ENCODE data around the gene ANKS3.
A peak's percentile ranks its signal among the peaks of the same experiment; 100 is the strongest.

The ANKS3 gene

DNA sequence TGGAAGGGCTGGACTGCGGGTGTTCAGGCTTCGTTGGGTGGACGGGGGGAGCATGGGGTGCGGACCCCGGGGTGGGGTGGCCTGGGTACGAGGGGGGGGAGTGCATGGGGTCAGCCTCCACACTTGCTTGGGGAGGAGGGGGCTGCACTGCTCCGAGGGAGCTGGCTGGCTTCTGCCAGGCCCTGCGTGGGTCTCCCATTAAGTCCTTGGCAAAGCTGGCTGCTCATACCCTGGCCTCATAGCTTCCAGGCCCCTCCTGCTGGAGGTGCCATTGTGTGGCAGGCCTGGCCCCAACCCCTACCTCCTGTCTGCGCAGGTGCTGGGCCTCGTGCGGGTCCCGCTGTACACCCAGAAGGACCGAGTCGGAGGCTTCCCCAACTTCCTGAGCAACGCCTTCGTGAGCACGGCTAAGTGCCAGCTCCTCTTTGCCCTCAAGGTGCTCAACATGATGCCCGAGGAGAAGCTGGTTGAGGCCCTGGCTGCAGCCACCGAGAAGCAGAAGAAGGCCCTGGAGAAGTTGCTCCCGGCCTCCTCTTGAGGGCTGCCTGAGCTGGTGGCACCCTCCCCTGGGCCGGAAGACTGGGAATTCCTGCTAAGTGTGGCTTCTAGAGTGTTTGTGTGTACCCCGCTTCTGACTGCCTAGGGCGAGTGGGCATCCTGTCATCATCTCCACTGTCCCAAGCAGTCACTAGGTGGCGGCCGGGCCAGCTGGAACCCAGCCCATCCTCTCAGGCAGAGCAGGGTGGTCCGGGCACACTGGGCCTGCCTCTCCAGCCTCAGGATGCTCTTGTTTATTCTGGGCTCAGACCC is 39.2 kb downstream of the ANKS3 start:
- DNase-seq, result no peak

DNA sequence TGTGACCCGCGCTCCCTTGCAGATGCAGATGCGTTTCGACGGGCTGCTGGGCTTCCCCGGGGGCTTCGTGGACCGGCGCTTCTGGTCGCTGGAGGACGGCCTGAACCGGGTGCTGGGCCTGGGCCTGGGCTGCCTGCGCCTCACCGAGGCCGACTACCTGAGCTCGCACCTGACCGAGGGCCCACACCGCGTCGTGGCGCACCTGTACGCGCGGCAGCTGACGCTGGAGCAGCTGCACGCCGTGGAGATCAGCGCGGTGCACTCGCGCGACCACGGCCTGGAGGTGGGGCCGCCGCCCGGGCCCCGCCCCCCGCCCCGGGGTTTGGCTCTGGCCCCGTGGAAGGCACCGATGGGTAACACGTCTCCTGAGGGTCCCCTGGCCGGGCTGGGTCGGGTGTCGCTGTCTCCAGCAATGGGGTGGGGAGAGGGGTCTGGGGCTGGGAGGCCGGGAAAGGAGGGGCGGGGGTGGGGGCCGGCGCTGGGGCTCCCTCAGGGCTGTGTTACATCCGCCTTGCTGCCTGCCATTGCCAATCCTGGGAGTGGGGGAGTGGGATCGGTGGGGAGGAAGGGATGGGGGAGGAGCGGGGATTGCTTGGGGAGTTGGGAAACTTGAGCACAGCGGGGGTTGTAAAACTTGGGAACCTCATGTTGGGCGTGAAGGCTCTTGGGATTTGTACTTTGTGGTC is 40.0 kb downstream of the ANKS3 start:
- no peak for DNase-seq

DNA sequence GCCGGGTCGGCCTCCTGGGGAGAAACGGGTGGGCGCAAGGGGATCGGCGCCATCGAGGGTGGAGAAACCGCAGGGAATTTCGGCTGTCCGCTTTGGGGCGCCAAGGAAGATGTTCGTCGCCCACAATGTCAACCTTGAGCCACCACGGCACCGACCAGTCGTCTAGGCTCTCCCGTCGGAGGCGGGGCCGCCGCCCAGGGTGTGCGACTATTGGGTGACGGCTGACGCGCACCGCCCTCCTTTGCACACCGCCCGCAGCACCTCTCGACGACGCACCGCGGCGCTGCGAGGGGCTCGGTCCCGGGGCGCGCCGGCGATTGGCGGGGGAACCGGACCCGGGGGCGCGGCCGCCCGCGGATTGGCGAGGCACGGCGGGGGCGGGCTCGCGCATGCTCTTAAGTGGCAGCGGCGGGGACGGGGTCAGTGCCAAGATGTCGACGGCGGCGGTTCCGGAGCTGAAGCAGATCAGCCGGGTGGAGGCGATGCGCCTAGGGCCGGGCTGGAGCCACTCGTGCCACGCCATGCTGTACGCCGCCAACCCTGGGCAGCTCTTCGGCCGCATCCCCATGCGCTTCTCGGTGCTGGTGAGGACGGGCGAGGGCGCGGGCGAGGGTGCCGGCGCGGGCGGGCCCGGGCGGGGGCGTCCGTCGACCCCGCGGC is 40.6 kb downstream of the ANKS3 start, which contains the start of gene NUDT16L1:
Gene NUDT16L1 (plus strand): TSS at position 267 of the 660 bp plus-strand sequence. CDS start 165 bp downstream, at position 432.
- peak; percentile 97 for DNase-seq

DNA sequence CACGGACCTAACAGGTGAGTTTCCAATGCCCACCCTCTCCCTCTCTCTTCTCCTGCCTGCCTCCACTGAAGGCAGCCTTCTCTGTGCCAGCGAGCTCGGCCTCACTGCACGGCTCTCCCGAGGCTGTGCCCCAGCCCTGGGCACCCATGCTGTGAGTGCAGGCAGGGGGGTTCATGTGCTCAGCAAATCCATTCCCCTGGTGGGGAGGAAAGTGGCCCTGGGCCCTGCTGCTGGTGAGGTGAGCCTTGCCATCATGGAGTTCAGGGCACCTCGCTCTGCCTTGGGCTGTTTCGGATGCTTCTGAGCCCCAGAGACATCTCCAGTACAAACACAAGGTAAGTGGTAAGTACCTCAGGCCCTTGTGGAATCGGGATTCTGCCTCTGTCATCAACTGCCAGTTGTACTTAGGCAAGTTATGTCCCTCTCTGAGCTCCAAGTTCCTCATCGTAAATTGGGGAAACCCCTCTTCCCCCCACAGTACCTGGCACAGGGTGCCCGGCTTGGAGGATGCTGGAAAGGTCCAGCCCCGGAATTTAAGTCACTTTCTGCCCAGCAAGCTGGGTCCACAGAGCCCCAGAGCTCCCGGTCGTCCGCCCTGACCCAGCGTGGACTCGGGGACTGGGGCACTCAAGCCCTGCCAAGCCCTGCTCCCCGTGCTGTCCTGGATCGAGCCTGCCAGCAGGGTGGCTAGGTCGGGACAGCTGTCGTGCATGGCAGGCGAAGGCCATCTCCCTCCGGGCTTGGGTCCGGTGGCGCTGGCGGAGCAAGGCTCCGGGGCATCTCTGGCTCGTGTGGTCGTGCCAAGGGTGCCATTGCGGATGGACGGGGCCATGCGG is 41.4 kb downstream of the ANKS3 start:
- DNase-seq, result peak; percentile 30

DNA sequence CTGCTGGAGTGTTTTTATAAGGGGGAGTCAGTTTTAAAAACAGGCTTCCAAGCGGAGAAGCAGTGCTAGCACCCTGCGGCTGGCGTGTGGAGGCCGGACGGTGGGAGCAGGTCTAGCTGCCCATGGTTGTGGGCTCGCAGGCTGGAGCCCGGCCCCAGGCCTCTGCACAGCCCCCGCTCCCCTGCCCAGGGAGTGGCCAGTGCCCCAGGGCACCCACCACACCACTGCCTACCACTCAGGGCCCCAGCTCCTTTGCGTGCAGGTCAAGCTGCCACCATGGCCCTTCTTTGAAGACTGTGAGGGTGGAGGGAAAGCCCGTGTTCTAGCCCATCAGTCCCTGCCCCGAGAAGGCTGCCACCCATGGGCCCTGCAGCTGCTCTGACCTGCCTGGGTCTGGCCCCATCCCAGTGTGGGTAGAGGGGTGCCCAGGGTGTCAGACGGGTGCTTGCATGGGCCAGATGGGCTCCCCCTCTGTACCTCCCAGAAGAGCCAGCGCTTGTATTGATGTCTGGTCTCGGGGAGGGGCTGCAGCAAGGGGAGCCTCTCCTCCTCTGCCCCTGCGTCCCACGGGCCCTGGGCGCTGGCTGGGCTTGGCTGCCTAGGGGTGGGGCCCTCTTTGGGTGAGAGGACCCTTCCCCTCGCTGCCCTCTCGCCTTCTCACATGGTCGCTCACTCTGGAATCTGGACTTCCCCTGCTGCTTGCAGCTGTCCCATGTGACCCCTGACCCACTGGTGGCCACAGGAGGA is 42.2 kb downstream of the ANKS3 start:
- DNase-seq, result no peak

DNA sequence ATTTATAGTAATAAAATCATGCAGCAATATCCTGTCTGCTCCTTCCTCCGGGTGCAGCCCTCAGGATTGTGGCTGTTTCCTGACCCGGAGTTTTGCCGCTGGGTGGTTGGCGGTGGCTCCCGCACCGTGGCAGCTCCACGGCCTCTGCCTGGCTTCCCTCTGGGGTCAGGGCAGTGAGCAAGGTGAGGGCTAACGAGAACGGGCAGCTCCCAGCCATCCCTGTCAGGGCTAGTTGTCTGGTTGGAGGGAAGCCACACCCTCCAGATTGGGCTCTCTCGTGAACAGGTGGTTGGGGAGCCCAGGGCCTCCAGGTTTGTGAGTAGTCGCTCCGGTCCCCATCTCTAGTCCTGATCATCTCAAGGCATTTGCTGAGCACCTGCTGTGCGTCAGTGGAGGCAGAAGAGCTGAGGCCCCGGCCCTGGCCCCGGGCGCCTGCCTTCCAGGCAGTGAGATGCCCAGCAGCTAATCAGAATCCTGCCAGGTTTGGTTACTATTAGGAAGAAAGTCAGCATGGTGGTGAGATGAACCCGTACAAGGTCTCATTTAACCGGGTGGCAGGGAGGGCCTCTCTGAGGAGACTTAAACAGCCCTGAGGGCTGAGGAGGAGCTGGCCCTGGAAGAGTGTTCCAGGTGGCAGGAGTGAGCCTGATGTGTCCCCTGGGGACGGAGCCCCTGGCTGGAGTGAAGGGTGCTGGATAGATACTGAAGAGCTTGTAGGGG is 43.0 kb downstream of the ANKS3 start:
- DNase-seq, result no peak

DNA sequence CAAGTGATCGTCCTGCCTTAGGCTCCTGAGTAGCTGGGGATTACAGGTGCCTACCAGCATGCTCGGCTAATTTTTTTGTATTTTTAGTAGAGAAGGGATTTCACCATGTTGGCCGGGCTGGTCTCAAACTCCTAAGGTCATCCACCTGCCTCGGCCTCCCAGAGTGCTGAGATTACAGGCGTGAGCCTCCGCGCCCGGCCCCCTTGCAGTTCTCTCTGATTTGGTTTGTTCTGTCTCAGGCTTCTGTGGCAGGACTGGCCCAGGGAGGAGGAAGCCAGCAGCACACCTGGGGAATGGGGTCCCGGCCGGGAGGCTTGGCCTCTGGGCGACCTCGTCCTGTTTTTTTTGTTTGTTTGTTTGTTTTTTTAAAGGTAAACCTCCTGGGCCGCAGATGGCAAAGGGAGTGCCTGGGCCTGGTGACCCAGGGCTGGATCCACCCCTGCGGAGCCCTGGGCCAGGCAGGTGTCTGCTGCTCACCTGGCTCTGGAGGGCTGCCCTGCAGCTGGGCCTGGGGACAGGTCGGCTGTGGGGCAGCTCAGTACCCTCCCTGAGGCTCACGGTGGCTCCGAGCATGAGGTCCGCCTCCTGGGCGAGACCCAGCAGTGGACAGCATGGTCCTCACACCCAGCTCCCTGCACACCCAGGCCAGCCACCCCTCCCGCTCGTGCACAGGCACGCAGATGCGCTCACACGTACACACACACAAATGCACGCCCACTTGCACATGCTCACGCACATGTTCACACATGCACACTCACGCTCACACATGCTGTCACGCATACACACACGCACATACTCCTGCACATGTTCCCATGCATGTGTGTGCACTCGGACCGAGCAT is 44.0 kb downstream of the ANKS3 start:
- no peak for DNase-seq

DNA sequence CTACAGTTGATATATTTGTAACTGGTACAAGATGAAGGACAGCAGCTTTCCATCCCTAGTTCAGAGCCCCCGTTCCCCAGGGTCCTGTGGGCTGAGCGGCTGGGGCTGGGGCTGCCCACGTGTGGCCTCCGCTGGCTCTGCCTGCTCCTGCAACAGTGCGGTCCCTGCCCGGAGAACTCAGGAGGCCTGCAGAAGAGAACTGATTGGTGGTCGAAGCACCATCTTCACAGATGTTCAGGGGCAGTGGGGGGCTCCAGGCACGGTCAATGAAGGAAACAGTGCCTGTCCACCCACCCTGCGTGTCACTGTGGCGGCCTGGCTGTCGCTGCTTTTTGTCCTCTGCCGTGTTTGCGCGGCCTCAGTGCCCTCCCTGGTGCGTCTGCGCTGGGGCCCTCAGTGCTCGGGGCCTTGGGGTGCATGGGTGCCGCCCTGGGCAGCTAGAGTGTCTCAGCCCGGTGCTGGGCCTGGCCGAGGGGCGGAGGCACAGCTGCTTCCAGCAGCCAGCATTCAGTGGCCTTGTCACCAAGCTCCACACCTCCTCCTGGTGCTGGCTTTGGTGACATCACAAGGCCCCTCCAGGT is 44.9 kb downstream of the ANKS3 start:
- DNase-seq, result no peak

DNA sequence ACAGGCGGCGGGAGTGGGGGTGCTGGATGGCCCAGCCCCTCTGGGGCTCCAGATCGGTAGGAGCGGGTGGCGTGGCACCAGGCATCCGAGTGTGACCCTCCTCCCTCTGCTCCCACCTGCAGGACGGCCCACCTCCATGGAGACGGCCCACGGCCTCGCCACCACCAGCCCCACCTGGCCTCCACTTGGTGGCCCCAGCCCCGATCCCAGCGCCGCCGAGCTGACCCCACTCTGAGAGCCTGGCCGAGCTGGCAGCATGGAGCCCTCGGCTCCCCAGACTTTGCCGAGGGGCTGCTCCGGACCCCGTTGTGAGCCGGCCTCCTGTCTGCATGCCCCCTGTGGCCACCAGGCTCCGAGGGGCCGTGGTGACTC is 45.4 kb downstream of the ANKS3 start:
- DNase-seq, result no peak

DNA sequence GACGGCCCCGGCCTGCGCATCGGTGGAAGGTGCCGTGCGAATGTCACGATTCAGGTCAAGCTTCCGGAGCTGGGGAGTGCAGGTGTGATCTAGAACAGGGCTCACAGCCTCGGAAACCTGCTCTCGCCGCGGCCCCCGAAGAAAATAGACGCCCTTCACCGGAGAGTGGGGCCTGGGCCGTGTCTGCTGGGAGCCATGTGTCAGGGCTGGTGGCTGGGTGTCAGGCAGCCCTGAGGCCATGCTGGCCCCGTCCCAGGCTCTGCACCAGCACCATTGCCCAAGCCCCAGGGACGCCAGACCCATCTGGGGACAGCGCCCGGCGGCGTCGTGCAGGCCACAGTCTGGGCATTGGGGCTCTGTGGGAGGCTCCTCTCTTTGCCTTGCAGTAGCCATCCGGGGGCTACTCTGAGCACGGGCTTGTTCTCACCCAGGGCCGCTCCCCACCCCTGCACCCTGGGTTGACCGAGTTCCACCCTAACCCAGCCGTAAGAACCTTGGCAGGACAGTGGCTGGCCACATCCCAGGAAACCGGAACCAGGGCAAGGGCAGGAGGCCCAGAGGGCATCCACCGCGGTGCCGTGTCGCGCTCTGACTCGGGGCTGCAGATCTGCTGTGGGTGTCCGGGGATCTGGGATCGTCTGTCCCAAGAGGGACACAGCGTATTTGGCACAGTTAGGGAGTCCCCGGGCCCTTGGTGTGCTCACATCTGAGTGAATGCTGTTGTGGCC is 46.0 kb downstream of the ANKS3 start:
- no peak for DNase-seq

DNA sequence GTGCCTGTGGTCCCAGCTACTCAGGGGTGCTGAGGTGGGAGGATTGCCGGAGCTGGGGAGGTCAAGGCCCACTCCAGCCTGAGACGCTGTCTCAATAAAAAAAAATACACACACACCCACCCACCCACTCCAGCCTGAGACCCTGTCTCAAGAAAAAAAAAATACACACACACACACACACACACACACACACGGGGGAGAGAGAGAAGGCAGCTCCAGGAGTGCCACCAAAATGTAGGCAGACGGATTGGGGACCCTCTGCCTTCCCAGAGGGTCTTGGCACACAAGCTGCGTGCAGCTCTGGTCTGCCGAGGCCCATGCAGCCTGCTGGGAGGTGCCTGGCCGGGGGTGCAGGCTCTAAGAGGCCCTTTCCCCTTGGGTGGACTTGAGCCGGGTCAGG is 46.7 kb downstream of the ANKS3 start:
- DNase-seq, result no peak

DNA sequence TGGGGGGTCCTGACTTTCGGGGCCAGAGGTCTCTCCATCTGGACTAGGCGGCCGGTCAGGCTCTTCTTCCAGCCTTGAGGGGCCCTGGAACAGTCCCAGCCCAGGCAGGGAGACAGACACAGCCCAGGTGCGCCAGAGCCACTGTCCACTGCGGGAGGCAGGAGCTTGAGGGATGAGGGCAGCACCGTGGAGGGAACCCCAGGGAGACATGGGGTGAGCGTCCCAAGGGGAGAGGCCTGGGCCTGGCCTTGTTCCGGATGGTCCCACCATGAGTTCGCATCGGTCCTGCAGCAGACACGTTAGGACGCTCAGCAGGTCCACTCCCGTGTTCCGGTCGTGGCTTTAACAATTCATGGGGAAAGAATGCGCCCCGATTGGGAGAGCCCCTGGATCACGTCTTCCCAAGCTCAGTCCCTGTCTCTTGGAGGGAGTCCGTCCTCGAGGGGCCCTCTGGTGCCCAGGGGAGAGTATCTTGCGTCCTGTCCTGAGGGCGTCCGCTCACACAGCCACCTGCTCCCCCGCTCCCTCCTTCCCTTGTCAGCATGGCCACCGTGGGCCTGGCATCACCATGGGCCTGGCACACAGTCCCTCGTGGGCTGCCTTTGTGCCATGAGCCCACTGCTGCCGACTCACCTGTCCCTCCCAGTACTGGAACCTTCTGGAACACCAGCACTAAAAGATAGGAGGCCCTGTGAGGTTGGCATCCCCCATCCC is 47.4 kb downstream of the ANKS3 start:
- DNase-seq, result no peak

DNA sequence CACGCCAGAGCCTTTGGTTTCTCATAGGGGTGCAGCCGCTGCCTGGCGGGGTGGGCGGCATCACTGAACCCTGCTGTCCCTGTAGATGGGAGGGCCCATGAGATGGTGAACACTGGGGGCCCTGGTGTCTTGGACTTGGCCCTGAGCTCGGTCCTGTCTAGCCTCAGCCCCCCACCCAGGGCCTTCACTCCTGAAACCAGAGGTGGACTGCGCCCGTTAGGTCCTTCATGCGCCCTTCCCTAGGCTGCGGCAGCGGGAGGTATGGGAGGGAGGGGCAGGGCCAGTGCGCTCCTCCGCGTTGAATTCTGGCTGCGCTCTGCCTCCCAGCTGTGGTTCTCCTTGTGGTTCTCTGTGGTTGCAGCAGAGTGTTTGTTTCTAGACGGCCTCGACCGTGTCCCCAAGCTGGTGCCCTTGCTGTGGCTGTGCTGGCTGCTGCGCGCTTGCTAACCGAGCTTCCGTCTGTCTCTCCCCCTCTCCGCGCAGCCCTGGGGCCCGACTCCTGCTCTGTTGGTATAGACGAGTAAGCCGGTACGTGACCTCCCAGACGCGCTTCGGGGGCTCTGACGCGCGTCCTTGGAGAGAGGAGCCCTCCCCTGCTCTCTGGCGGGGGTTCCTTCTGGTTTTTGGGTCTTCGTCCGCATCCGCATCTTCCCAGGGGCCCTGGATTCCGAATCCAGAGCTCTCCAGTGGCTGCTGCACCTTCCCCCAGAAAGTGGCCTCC is 48.1 kb downstream of the ANKS3 start:
- DNase-seq, result no peak

DNA sequence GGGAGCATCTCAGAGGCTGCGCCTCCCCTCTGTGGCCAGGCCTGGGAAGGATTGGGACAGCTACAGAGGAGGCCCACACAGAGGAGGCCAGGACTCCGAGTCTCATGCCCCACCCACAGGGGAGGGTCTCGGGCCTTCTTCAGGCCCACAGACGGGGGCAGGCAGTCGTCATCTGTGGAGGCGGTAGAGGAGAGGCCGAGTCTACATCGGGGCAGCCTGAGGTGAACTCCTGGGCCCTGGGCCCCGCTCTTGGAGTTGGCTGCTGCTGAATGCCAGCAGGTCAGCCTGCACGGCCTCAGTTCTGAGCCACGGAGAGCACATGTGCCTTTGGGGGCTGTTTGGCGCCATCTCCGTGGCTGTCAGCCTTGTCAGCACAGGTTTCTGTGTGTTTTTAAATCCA is 48.8 kb downstream of the ANKS3 start:
- no peak for DNase-seq

DNA sequence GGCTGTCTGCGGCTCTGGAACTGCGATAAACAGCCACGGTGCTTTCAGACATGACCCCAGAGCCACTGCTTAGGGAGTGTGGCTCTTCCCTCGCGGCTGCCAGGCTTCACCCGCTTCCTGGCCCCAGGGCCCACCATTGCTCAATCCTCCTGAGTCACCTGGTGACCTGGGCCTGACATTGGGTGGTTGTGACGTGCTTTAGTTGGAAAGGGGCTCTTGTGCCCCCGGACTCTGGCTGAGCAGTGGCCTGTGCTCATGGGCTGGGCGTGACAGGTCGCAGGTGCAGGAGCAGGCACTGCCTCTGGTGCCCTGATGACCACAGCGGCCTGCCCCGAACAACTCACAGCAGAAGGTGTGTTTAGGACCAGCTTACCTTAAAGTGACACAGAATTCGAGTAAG is 49.3 kb downstream of the ANKS3 start:
- DNase-seq, result no peak

DNA sequence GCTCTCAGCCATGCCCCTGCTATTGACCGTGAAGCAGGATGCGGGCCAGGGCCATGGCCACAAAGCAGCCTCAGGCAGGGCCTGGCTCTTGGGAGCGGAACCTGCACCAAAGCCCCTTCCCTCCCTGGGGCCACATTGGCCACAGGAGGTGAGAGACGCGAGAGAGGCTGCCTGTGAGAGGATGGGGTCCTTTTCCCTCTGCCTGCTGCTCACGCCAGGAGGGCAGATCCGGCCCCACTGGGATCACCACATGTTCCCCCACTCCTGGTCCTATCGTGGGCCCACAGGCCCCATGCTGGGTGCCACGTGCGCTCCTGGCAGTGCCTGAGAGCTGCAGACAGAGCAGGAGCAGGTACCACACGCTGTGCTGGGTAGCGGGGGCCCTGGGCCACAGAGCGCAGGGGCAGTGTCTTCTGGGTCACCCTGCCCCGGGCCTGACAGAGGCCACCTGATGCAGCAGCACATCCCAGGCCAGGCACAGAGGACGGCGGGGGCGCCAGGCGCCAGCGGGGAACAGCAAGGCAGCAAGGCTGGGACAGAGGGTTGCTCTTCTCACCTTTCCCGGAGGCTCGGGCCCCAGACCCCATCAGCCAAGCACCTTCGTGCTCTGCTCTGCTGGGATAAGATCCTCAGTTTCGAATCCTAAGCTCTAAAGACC is 49.9 kb downstream of the ANKS3 start:
- no peak for DNase-seq

DNA sequence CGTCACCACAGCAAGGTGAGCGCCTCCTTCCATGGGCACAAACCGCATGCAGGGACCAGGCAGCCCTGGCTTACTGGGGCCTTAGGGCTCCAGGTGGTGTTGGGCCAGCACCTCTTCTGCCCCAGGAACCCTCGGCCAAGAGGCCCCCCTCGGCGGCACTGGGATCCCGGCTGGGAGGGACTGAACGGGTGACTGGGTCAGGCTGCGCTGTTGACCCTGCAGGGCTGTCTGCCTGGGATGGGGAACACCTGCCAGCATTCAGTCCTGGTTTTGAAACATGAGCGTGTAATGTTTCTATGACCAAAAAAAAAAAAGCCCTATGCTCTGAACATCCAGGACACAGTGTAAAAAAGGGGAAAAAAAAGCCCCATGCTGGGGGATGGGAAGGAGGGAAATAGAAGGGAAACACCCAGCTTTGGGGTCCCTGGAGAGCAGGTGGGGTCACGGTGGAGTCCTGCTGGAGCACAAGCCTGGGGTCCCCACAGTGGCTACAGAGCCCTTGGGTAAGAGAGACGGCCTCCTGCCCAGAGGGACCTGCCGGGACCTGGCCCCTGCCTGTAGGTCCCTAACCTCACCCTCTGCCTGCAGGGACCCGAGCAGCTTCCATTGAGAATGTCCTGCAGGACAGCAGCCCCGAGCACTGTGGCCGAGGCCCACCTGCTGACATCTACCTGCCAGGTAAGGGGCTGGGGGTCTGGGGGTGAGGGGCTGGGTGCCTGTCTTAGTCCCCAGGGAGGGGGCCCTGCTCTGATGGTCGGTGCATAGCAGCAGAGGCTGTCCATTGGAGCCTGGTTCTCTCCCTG is 50.6 kb downstream of the ANKS3 start:
- DNase-seq, result no peak

All from inflammatory macrophage treated with lipopolysaccharide for 4 hours (primary cell).